ENCODE data around the gene ATAT1. TPM values are rescaled to one million over a fixed set of nuclear protein-coding genes. Genes with fewer than 3 reads are reported as not detected.

Gene ATAT1
- total RNA-seq, 1 experiment from 2014 or later, result 30.0 TPM

DNA sequence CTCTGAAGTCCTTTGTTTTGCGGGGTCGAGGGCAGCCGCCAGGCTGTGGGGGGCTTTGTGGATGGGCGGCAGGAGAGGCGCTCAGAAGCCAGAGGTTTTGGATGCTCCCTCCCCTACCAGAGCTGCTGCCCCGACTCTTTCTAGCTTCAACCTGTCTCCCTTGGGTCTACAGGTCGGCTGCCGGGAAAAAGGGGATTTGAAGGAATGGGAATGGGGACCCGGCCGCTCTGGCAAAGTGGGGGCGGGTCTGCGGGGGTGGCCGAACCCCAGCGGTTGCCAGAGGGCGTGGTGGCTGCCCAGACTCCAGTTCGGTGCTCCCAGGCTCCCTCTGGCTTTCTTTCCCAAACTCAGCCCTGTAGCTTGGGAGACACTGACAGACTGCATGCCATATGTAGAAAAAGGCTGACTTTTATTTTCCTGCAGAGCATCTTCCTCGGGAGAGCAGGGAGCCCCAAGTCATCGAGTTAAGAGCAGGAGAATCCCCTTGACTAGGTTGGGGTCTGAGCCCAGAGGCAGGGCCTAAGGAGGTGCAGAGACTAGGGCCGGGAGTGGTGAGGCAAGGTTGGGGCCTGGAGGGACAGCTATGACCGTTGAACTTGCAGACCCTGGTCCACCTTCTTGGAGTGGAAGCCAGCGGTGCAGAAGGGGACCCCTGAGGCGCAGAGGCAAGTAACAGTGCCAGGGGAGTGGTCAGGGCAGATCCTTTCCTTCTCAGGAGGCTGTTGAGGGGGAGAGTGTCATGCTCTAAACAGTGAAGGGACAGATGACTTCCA, 61.2 kb downstream of the ATAT1 start:
- intact Hi-C loops (cut with micrococcal nuclease; ENCODE audit: unreplicated experiment), result no loop called here
- BruUV-seq (replicated peaks), result TSS peak; percentile 70
- peak; percentile 39 for DNase-seq
- Mint-ChIP-seq H3K4me3 (ENCODE audit: low read depth, unreplicated experiment) (peak overlapping the region; percentile 78), H3K9me3 (ENCODE audit: low read depth, unreplicated experiment) (no peaks in the 10 kb centered on the region), H3K4me1 (ENCODE audit: low read depth, unreplicated experiment) (peaks cover 86% of the 10 kb centered on the region), H3K27me3 (ENCODE audit: unreplicated experiment) (no peaks in the 10 kb centered on the region), H3K36me3 (ENCODE audit: insufficient read depth, unreplicated experiment) (peaks cover 62% of the 10 kb centered on the region), H3K27ac (ENCODE audit: unreplicated experiment) (peak overlapping the region; percentile 62)
- no peak for TF ChIP-seq CTCF (IDR thresholded peaks at IDR 0.05; ENCODE audit: unreplicated experiment)
- CTCF ChIA-PET, result interaction anchor here (0.6 to 2.8 kb wide), 4 partner anchors 9 to 41 kb away, joined by 3 to 7 read pairs (median 6); no protein-coding TSS in a partner anchor

DNA sequence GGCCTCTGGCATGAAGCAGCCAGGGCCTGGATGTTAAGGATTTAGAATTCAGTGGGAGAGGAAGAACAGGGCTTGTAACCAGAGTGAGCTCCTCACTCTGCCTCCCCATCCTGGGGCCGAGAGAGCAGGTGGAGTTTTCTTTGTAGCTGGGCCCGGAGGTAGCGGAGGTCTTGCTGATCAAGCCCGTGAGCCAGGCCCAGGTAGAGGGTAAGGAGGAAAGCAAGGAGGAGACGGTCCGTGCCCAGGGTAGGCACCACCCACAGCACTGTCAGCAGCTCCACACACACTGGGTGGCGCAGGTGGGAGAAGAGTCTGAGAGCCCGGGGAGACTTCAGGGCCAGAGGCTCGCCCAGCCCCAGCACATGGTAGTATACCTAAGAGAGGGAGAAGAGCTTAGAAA, 61.9 kb downstream of the ATAT1 start:
- intact Hi-C loops (cut with micrococcal nuclease; ENCODE audit: unreplicated experiment), result no loop called here
- no peaks in the 10 kb centered on the region for H3K27me3 Mint-ChIP-seq (ENCODE audit: unreplicated experiment)
- CTCF ChIA-PET, result interaction anchor here (2.8 kb wide), 1 partner anchor 9 kb away, joined by 7 read pairs; no protein-coding TSS in a partner anchor
- BruUV-seq (replicated peaks), result no TSS peak
- no peaks in the 10 kb centered on the region for H3K9me3 Mint-ChIP-seq (ENCODE audit: low read depth, unreplicated experiment)
- no peak overlapping the region for H3K27ac Mint-ChIP-seq (ENCODE audit: unreplicated experiment)
- H3K36me3 Mint-ChIP-seq (ENCODE audit: insufficient read depth, unreplicated experiment), result peaks cover 56% of the 10 kb centered on the region
- peaks cover 79% of the 10 kb centered on the region for H3K4me1 Mint-ChIP-seq (ENCODE audit: low read depth, unreplicated experiment)
- peak overlapping the region; percentile 78 for H3K4me3 Mint-ChIP-seq (ENCODE audit: low read depth, unreplicated experiment)
- no peak for DNase-seq
- TF ChIP-seq CTCF (IDR thresholded peaks at IDR 0.05; ENCODE audit: unreplicated experiment), result no peak

- no TSS peak for BruUV-seq (replicated peaks)
- no peak for TF ChIP-seq CTCF (IDR thresholded peaks at IDR 0.05; ENCODE audit: unreplicated experiment)
- CTCF ChIA-PET, result interaction anchor here (2.8 kb wide), 1 partner anchor 10 kb away, joined by 7 read pairs; no protein-coding TSS in a partner anchor
- Mint-ChIP-seq H3K9me3 (ENCODE audit: low read depth, unreplicated experiment) (no peaks in the 10 kb centered on the region), H3K36me3 (ENCODE audit: insufficient read depth, unreplicated experiment) (peaks cover 56% of the 10 kb centered on the region), H3K27me3 (ENCODE audit: unreplicated experiment) (no peaks in the 10 kb centered on the region), H3K27ac (ENCODE audit: unreplicated experiment) (no peak overlapping the region), H3K4me1 (ENCODE audit: low read depth, unreplicated experiment) (peaks cover 72% of the 10 kb centered on the region), H3K4me3 (ENCODE audit: low read depth, unreplicated experiment) (no peak overlapping the region)
- intact Hi-C loops (cut with micrococcal nuclease; ENCODE audit: unreplicated experiment), result no loop called here
- no peak for DNase-seq
Measured at GRCh38 chr6:30689022-30689865, 62.6 kb downstream of the ATAT1 start.

DNA sequence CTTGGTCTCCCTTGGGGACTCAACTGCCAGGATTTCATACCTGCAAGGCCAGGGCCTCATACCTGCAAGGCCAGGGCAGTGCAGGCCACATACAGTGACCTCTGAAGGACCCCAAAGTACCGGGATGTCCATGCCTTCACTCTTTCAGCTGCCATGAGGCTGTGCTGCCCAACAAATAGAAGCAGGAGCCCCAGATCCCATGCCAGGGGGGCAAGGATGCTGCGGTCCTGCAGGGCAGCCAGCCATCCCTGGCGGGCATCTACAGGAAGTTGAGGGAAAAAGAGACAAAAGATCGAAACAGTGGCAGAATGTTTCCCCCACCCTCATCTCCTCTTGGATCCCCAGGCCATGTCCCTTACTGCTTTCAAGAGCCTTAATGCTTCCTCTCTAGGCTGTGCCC, 63.3 kb downstream of the ATAT1 start:
- Mint-ChIP-seq H3K9me3 (ENCODE audit: low read depth, unreplicated experiment) (no peaks in the 10 kb centered on the region), H3K27ac (ENCODE audit: unreplicated experiment) (peak overlapping the region; percentile 19), H3K4me3 (ENCODE audit: low read depth, unreplicated experiment) (peak overlapping the region; percentile 74), H3K27me3 (ENCODE audit: unreplicated experiment) (no peaks in the 10 kb centered on the region), H3K4me1 (ENCODE audit: low read depth, unreplicated experiment) (peaks cover 69% of the 10 kb centered on the region), H3K36me3 (ENCODE audit: insufficient read depth, unreplicated experiment) (peaks cover 55% of the 10 kb centered on the region)
- no peak for DNase-seq
- no peak for TF ChIP-seq CTCF (IDR thresholded peaks at IDR 0.05; ENCODE audit: unreplicated experiment)
- intact Hi-C loops (cut with micrococcal nuclease; ENCODE audit: unreplicated experiment), result no loop called here
- CTCF ChIA-PET, result interaction anchor here (1.2 kb wide), 1 partner anchor 11 kb away, joined by 3 read pairs; no protein-coding TSS in a partner anchor
- BruUV-seq (replicated peaks), result no TSS peak

All from Calu3 (cell line).